ENCODE results near the gene HCRTR1.

DNA sequence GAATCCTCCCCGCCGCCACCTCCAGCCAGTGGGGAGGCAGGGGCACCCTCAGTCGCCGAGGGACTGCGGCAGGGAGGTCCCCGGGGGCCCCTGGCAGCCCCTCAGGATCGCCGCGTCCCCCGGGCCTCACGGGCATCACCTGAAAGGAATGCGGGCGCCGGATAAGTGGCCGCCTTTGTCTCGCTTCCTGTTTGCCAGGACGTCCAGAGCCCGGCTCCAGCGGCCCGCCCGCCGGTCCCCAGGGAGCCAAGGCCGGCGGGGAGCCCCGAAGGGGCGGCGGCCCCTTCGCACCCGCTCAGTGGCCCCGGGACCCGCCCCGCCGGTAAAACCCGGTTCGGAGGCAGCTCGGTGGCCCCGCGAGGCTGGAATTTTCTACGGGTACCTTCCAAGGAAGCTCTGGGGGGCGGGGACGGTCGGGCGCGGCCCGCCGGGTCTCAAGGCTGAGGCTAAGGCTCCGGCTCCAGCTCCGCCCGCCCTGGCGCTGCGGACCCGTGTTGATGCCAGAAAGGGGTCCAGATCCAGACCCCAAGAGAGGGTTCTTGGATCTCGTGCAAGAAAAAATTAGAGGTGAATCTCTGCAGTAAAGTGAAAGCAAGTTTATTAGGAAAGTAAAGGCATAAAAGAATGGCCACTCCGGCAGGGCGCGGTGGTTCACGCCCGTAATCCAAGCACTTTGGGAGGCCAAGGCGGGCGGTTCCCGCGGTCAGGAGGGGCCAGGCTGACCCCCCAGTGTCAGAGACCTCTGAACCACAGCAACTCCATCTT lies 28.6 kb upstream of the HCRTR1 start:
- TF ChIP-seq, protein P1, sequence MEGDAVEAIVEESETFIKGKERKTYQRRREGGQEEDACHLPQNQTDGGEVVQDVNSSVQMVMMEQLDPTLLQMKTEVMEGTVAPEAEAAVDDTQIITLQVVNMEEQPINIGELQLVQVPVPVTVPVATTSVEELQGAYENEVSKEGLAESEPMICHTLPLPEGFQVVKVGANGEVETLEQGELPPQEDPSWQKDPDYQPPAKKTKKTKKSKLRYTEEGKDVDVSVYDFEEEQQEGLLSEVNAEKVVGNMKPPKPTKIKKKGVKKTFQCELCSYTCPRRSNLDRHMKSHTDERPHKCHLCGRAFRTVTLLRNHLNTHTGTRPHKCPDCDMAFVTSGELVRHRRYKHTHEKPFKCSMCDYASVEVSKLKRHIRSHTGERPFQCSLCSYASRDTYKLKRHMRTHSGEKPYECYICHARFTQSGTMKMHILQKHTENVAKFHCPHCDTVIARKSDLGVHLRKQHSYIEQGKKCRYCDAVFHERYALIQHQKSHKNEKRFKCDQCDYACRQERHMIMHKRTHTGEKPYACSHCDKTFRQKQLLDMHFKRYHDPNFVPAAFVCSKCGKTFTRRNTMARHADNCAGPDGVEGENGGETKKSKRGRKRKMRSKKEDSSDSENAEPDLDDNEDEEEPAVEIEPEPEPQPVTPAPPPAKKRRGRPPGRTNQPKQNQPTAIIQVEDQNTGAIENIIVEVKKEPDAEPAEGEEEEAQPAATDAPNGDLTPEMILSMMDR (IDR thresholded peaks at IDR 0.05) = peak in 1 of 6 experiments; percentile 9
- TF ChIP-seq POLR2A (IDR thresholded peaks at IDR 0.05) (peak in 2 of 4 donors; percentile 47), POLR2AphosphoS5 (IDR thresholded peaks at IDR 0.05) (peak; percentile 19 to 53), EP300 (IDR thresholded peaks at IDR 0.05) (peak in 2 of 4 donors; percentile 82 to 83)

Data from upper lobe of left lung (tissue), 4 donors.